GM23248 (cell line): ENCODE results near the gene THBS3.
"Not testable (repeated sequence)": the region's sequence is repeated elsewhere in the genome, so short reads cannot be mapped to it uniquely, and the experiment has no call there.

Experiments used
- EZH2 ChIP-seq: fragments of 200-600 bp; sonication (generic); IDR thresholded peaks from 2 replicates; pipeline ENCODE4 v1.6.1; 2018; ENCODE audit warnings: antibody characterized with exemption, mild to moderate bottlenecking; ENCODE audit not compliant: insufficient read depth, poor library complexity, severe bottlenecking
- EZH2phosphoT487 ChIP-seq: fragments of 200-600 bp; sonication (generic); IDR thresholded peaks from 2 replicates; pipeline ENCODE4 v1.6.1; 2018; ENCODE audit warnings: antibody characterized with exemption, moderate library complexity, mild to moderate bottlenecking, low read depth; ENCODE audit not compliant: insufficient read depth

- TF ChIP-seq EZH2, EZH2phosphoT487: not testable (repeated sequence)
Observed at GRCh38 chr1:155220211-155220965, 12.7 kb upstream of the THBS3 start.
